Astrocyte (in vitro differentiated cells and primary cell): Measurements from ENCODE around the gene ALDH1A2. TPM values are rescaled to one million over a fixed set of nuclear protein-coding genes. Genes with fewer than 3 reads are reported as not detected.

Experiments
- DNase-seq: peaks from one replicate; pipeline ENCODE4 v3.0.0-alpha.2; 2010; ENCODE audit warnings: low read depth
- FAIRE-seq: peaks from 2 replicates; lab custom pipeline; 2011; peaks lifted over from hg19 to GRCh38; lab: Jason Lieb, UNC
- H2AFZ ChIP-seq: 2 replicates; pipeline ENCODE4 v1.6.0; 2012; ENCODE audit warnings: low read depth, low read length, inconsistent platforms
- H3K27ac ChIP-seq: 2 replicates; pipeline ENCODE4 v1.5.1; 2011; ENCODE audit warnings: low read depth, low read length, inconsistent platforms
- H3K27me3 ChIP-seq: 2 replicates; pipeline ENCODE4 v1.6.0; 2011; ENCODE audit warnings: low read length, inconsistent platforms; ENCODE audit not compliant: insufficient read depth
- H3K36me3 ChIP-seq: 2 replicates; pipeline ENCODE4 v1.5.1; 2011; ENCODE audit warnings: low read length, inconsistent platforms; ENCODE audit not compliant: insufficient read depth
- H3K4me1 ChIP-seq: 2 replicates; pipeline ENCODE4 v1.5.1; 2011; ENCODE audit warnings: low read length, inconsistent platforms; ENCODE audit not compliant: insufficient read depth
- H3K4me2 ChIP-seq: 2 replicates; pipeline ENCODE4 v1.6.0; 2012; ENCODE audit warnings: low read length, inconsistent platforms
- H3K4me3 ChIP-seq: 2 replicates; pipeline ENCODE4 v1.5.1; 2011; ENCODE audit warnings: low read depth, mild to moderate bottlenecking, low read length, inconsistent platforms; ENCODE audit not compliant: insufficient read depth
- H3K79me2 ChIP-seq: 2 replicates; pipeline ENCODE4 v1.6.0; 2012; ENCODE audit warnings: mild to moderate bottlenecking, low read length, inconsistent platforms; ENCODE audit not compliant: insufficient read depth
- H3K9ac ChIP-seq: 2 replicates; pipeline ENCODE4 v1.6.0; 2012; ENCODE audit warnings: mild to moderate bottlenecking, low read length, inconsistent platforms
- H3K9me3 ChIP-seq: 2 replicates; pipeline ENCODE4 v1.5.1; 2012; ENCODE audit warnings: low read depth, mild to moderate bottlenecking, low read length, inconsistent platforms; ENCODE audit not compliant: insufficient read depth
- H4K20me1 ChIP-seq: 2 replicates; pipeline ENCODE4 v1.6.0; 2012; ENCODE audit warnings: low read length, inconsistent platforms; ENCODE audit not compliant: insufficient read depth
- H3K27ac Mint-ChIP-seq: one replicate; pipeline ENCODE4 v1.8.0; 2021; ENCODE audit warnings: mild to moderate bottlenecking, mixed read lengths; ENCODE audit not compliant: unreplicated experiment
- H3K27me3 Mint-ChIP-seq: one replicate; pipeline ENCODE4 v1.8.0; 2021; ENCODE audit warnings: low read depth, mixed read lengths; ENCODE audit not compliant: unreplicated experiment
- H3K36me3 Mint-ChIP-seq: one replicate; pipeline ENCODE4 v1.8.0; 2021; ENCODE audit warnings: low read depth, mixed read lengths; ENCODE audit not compliant: unreplicated experiment
- H3K4me1 Mint-ChIP-seq: one replicate; pipeline ENCODE4 v1.8.0; 2021; ENCODE audit warnings: low read depth, mixed read lengths; ENCODE audit not compliant: unreplicated experiment
- H3K4me3 Mint-ChIP-seq: one replicate; pipeline ENCODE4 v1.8.0; 2021; ENCODE audit warnings: mild to moderate bottlenecking, moderate library complexity, mixed read lengths; ENCODE audit not compliant: unreplicated experiment
- H3K9me3 Mint-ChIP-seq: one replicate; pipeline ENCODE4 v1.8.0; 2021; ENCODE audit warnings: mild to moderate bottlenecking, mixed read lengths; ENCODE audit not compliant: unreplicated experiment
- CTCF ChIP-seq: IDR thresholded peaks from 2 replicates; pipeline ENCODE4 v1.5.1; 2011; ENCODE audit warnings: low read depth, mild to moderate bottlenecking, inconsistent platforms, low read length, moderate library complexity; ENCODE audit not compliant: insufficient read depth
- EZH2 ChIP-seq: IDR thresholded peaks from 2 replicates; pipeline ENCODE4 v1.6.1; 2012; ENCODE audit warnings: mild to moderate bottlenecking, low read length, inconsistent platforms; ENCODE audit not compliant: insufficient read depth
- total RNA-seq: library from RNA; stranded (reverse); gene quantifications from 2 replicates; pipeline ENCODE4 v1.2.1, GENCODE V29; 2021

The ALDH1A2 gene
- total RNA-seq, 1 donor from 2014 or later: 0.98 TPM

GRCh38 chr15:58108117-58108516 is 42.6 kb upstream of the ALDH1A2 start:
- Histone ChIP-seq H3K4me2 (no peak overlapping the region), H3K9me3 (no peaks in the 10 kb centered on the region), H3K36me3 (no peaks in the 10 kb centered on the region), H2AFZ (no peak overlapping the region), H3K27me3 (peaks cover 13% of the 10 kb centered on the region), H3K4me1 (no peaks in the 10 kb centered on the region), H3K79me2 (no peaks in the 10 kb centered on the region), H3K4me3 (no peak overlapping the region), H4K20me1 (no peaks in the 10 kb centered on the region), H3K9ac (no peak overlapping the region), H3K27ac (no peak overlapping the region)
- DNase-seq (no peak), FAIRE-seq (no peak)
- H3K36me3 Mint-ChIP-seq: no peaks in the 10 kb centered on the region
- no peak overlapping the region for H3K4me3 Mint-ChIP-seq
- no peaks in the 10 kb centered on the region for H3K27me3 Mint-ChIP-seq
- TF ChIP-seq EZH2 (no peak), CTCF (no peak)
- no peaks in the 10 kb centered on the region for H3K9me3 Mint-ChIP-seq
- H3K4me1 Mint-ChIP-seq: peaks cover 4% of the 10 kb centered on the region
- no peak overlapping the region for H3K27ac Mint-ChIP-seq

GRCh38 chr15:58103482-58103881 is 38.0 kb upstream of the ALDH1A2 start:
- no peak overlapping the region for H3K4me3 ChIP-seq
- no peaks in the 10 kb centered on the region for H3K9me3 Mint-ChIP-seq
- FAIRE-seq: no peak

More at GRCh38 chr15:58103482-58103881, 38.0 kb upstream of the ALDH1A2 start:
- no peaks in the 10 kb centered on the region for H3K36me3 Mint-ChIP-seq
- Histone ChIP-seq H3K36me3 (no peaks in the 10 kb centered on the region), H2AFZ (no peak overlapping the region), H4K20me1 (no peaks in the 10 kb centered on the region), H3K27ac (no peak overlapping the region), H3K27me3 (peaks cover 9% of the 10 kb centered on the region), H3K9ac (no peak overlapping the region), H3K79me2 (no peaks in the 10 kb centered on the region), H3K4me1 (no peaks in the 10 kb centered on the region), H3K4me2 (no peak overlapping the region), H3K9me3 (no peaks in the 10 kb centered on the region)
- no peaks in the 10 kb centered on the region for H3K4me1 Mint-ChIP-seq
- DNase-seq: no peak
- no peak overlapping the region for H3K27ac Mint-ChIP-seq
- peaks cover 3% of the 10 kb centered on the region for H3K27me3 Mint-ChIP-seq
- no peak for TF ChIP-seq EZH2
- no peak for TF ChIP-seq CTCF
- H3K4me3 Mint-ChIP-seq: no peak overlapping the region
